CD14-positive monocyte (primary cell): ENCODE measurements around the gene SHANK3. TPM values are rescaled to one million over a fixed set of nuclear protein-coding genes. Genes with fewer than 3 reads are reported as not detected.

Experiments
- DNase-seq, 3 donors: peaks; one replicate each; pipeline ENCODE4 v3.0.0-alpha.2; 2011 to 2022
- H2AFZ ChIP-seq: 2 replicates; pipeline ENCODE4 v1.6.0; 2012; ENCODE audit warnings: mild to moderate bottlenecking, low read depth, low read length, inconsistent platforms; ENCODE audit not compliant: insufficient read depth, poor library complexity, severe bottlenecking
- H3K27ac ChIP-seq, 2 donors: 1 replicate in 1 of 2; 2 replicates in 1 of 2; pipeline ENCODE4 v1.5.1; 2012 to 2013; ENCODE audit warnings: low read length in 2 of 2, control low read depth in 1 of 2, inconsistent platforms in 1 of 2, low read depth in 1 of 2, mild to moderate bottlenecking in 1 of 2
- H3K27me3 ChIP-seq, 2 donors: one replicate each; pipeline versions ENCODE4 v1.6.0 to v1.6.1; 2011 to 2013; ENCODE audit warnings: low read length in 2 of 2; ENCODE audit not compliant: control insufficient read depth in 2 of 2, insufficient read depth in 2 of 2
- H3K36me3 ChIP-seq, 2 donors: replicated peaks in 1 of 2; 1 replicate in 1 of 2; 2 replicates in 1 of 2; pipeline versions ENCODE4 v1.5.1 to v1.6.1; 2012 to 2013; ENCODE audit warnings: low read length in 2 of 2, control low read depth in 1 of 2, inconsistent platforms in 1 of 2, mild to moderate bottlenecking in 1 of 2; ENCODE audit not compliant: insufficient read depth in 2 of 2, control insufficient read depth in 1 of 2
- H3K4me1 ChIP-seq, 2 donors: 1 replicate in 1 of 2; 2 replicates in 1 of 2; pipeline versions ENCODE4 v1.5.1 to v1.6.1; 2012 to 2013; ENCODE audit warnings: low read length in 2 of 2, control low read depth in 1 of 2, inconsistent platforms in 1 of 2, mild to moderate bottlenecking in 1 of 2, moderate library complexity in 1 of 2; ENCODE audit not compliant: insufficient read depth in 2 of 2, control insufficient read depth in 1 of 2
- H3K4me2 ChIP-seq: replicated peaks from 2 replicates; pipeline ENCODE3; 2012; ENCODE audit warnings: low read length, moderate library complexity, mild to moderate bottlenecking; ENCODE audit not compliant: poor library complexity, severe bottlenecking; ENCODE audit errors: extremely low read depth
- H3K4me3 ChIP-seq, 3 experiments: fragments of 200-600 bp in 1 of 3; sonication (generic) in 1 of 3; replicated peaks in 1 of 3; 1 replicate in 2 of 3; 2 replicates in 1 of 3; pipeline ENCODE4 v1.5.1; 2011 to 2013; ENCODE audit warnings: low read length in 3 of 3, mild to moderate bottlenecking in 3 of 3, control low read depth in 2 of 3, low read depth in 2 of 3, inconsistent platforms in 1 of 3, moderate library complexity in 1 of 3
- H3K79me2 ChIP-seq: 2 replicates; pipeline ENCODE4 v1.6.0; 2012; ENCODE audit warnings: mild to moderate bottlenecking, control low read depth, inconsistent platforms, low read length, moderate library complexity; ENCODE audit not compliant: insufficient read depth
- H3K9ac ChIP-seq: 2 replicates; pipeline ENCODE4 v1.6.0; 2017; ENCODE audit warnings: low read length, mild to moderate bottlenecking; ENCODE audit not compliant: insufficient read depth, poor library complexity, severe bottlenecking
- H3K9me3 ChIP-seq, 2 donors: replicated peaks in 1 of 2; 1 replicate in 1 of 2; 2 replicates in 1 of 2; pipeline versions ENCODE4 v1.5.1 to v1.6.1; 2012 to 2013; ENCODE audit warnings: low read length in 2 of 2, control low read depth in 1 of 2; ENCODE audit not compliant: control insufficient read depth in 1 of 2, insufficient read depth in 1 of 2
- H4K20me1 ChIP-seq: 2 replicates; pipeline ENCODE4 v1.6.0; 2012; ENCODE audit warnings: mild to moderate bottlenecking, low read length, control low read depth, moderate library complexity; ENCODE audit not compliant: insufficient read depth
- H3K27ac Mint-ChIP-seq, 7 donors: one replicate each; pipeline ENCODE4 v1.8.0; 2020; ENCODE audit warnings: mild to moderate bottlenecking in 7 of 7, mixed read lengths in 7 of 7, moderate library complexity in 6 of 7, inconsistent platforms in 2 of 7
- H3K27me3 Mint-ChIP-seq, 3 donors: one replicate each; pipeline ENCODE4 v1.8.0; 2021 to 2022; ENCODE audit warnings: low read depth in 3 of 3, mild to moderate bottlenecking in 3 of 3, mixed read lengths in 3 of 3, moderate library complexity in 3 of 3, inconsistent platforms in 1 of 3
- H3K36me3 Mint-ChIP-seq, 2 donors: one replicate each; pipeline ENCODE4 v1.8.0; 2020; ENCODE audit warnings: mixed read lengths in 2 of 2, inconsistent platforms in 1 of 2, mild to moderate bottlenecking in 1 of 2
- H3K4me1 Mint-ChIP-seq: one replicate; pipeline ENCODE4 v1.8.0; 2020; ENCODE audit warnings: mild to moderate bottlenecking, mixed read lengths
- H3K4me3 Mint-ChIP-seq, 2 donors: one replicate each; pipeline ENCODE4 v1.8.0; 2020; ENCODE audit warnings: mild to moderate bottlenecking in 2 of 2, mixed read lengths in 2 of 2, moderate library complexity in 1 of 2
- H3K9me3 Mint-ChIP-seq, 7 donors: one replicate each; pipeline ENCODE4 v1.8.0; 2020 to 2022; ENCODE audit warnings: mixed read lengths in 7 of 7, mild to moderate bottlenecking in 6 of 7, moderate library complexity in 6 of 7, inconsistent platforms in 2 of 7
- CTCF ChIP-seq: fragments of 200-600 bp; IDR thresholded peaks from one replicate; pipeline ENCODE4 v1.8.0; 2022; ENCODE audit warnings: antibody characterized with exemption, mild to moderate bottlenecking
- WGBS: methylation state at CpG from one replicate; pipeline ENCODE4 v1.1.5; 2013; ENCODE audit warnings: missing lambda C conversion rate; ENCODE audit not compliant: insufficient coverage; 5-methylcytosine and 5-hydroxymethylcytosine counted together
- intact Hi-C, 2 donors: fragments of 100-400 bp; cut with micrococcal nuclease; formaldehyde crosslinking; loops; one replicate each; pipeline versions ENCODE4 v1.15.0 to v1.15.1; 2023
- polyA plus RNA-seq, 3 donors: library from polyadenylated mRNA; depleted of rRNA in 1 of 3; unstranded in 2 of 3; stranded (reverse) in 1 of 3; fragments of 300-500 nt in 2 of 3; fragments of >200 nt in 1 of 3; fragmentation: Illumina TruSeq in 2 of 3; gene quantifications; 1 replicate in 2 of 3; 2 replicates in 1 of 3; pipeline ENCODE4 v1.2.3, GENCODE V29; 2012 to 2021

The SHANK3 gene
- polyA plus RNA-seq, 3 donors: not detected

GRCh38 chr22:50630376-50630775 is 42.2 kb upstream of the SHANK3 start:
- Mint-ChIP-seq H3K4me3 (no peak overlapping the region), H3K27me3 (peaks cover 0 to 4% (median 3%) of the 10 kb centered on the region in 3 donors), H3K36me3 (peaks cover 7 to 13% of the 10 kb centered on the region in 2 donors), H3K9me3 (no peaks in the 10 kb centered on the region), H3K4me1 (peaks cover 19% of the 10 kb centered on the region), H3K27ac (no peak overlapping the region)
- Histone ChIP-seq H3K4me2 (no peak overlapping the region), H3K9ac (no peak overlapping the region), H3K4me1 (peaks cover 19 to 24% of the 10 kb centered on the region in 2 donors), H4K20me1 (peaks cover 8% of the 10 kb centered on the region), H3K9me3 (no peaks in the 10 kb centered on the region), H3K4me3 (no peak overlapping the region), H3K36me3 (peaks cover 2 to 7% of the 10 kb centered on the region in 2 donors), H3K27ac (no peak overlapping the region), H3K27me3 (no peaks in the 10 kb centered on the region), H2AFZ (no peak overlapping the region), H3K79me2 (peaks cover 10% of the 10 kb centered on the region)
- intact Hi-C loops: no loop called here
- WGBS: 94% methylated on average over 2 of the region's 5 CpGs
- TF ChIP-seq CTCF: no peak
- DNase-seq: peak in 2 of 3 donors; percentile 21 to 38

- no peak overlapping the region for H2AFZ ChIP-seq
- H3K4me3 ChIP-seq: no peak overlapping the region
- Mint-ChIP-seq H3K9me3 (peaks cover 0 to 5% (median 3%) of the 10 kb centered on the region in 7 donors), H3K36me3 (peaks cover 0 to 3% of the 10 kb centered on the region in 2 donors), H3K4me3 (no peak overlapping the region), H3K4me1 (peaks cover 11% of the 10 kb centered on the region), H3K27ac (no peak overlapping the region), H3K27me3 (peaks cover 0 to 4% (median 4%) of the 10 kb centered on the region in 3 donors)
- H3K9ac ChIP-seq: no peak overlapping the region
- intact Hi-C loops: no loop called here
- no peaks in the 10 kb centered on the region for H3K36me3 ChIP-seq
- peaks cover 8% of the 10 kb centered on the region in 2 donors for H3K4me1 ChIP-seq
- no peaks in the 10 kb centered on the region for H3K9me3 ChIP-seq
- H3K79me2 ChIP-seq: no peaks in the 10 kb centered on the region
- no peak overlapping the region for H3K27ac ChIP-seq
- no peak overlapping the region for H3K4me2 ChIP-seq
- WGBS: 100% methylated on average over 2 of the region's 5 CpGs
- no peaks in the 10 kb centered on the region for H4K20me1 ChIP-seq
- TF ChIP-seq CTCF: no peak
- H3K27me3 ChIP-seq: no peaks in the 10 kb centered on the region
- no peak for DNase-seq
Observed at GRCh38 chr22:50633086-50633485, 39.5 kb upstream of the SHANK3 start.
